GM21526 (cell line): Measurements from ENCODE around the gene TRPC6.
A peak's percentile ranks its signal among the peaks of the same experiment; 100 is the strongest.

ENCODE experiments used
- ATAC-seq: cut with Tn5 transposase; IDR thresholded peaks from one replicate; pipeline ENCODE4 v1.9.1; 2021; ENCODE audit warnings: moderate library complexity; ENCODE audit not compliant: unreplicated experiment, low FRiP score

Gene TRPC6

GRCh38 chr11:101428918-101429317 lies 154.9 kb downstream of the TRPC6 start:
- peak; percentile 84 for ATAC-seq

GRCh38 chr11:101407324-101407723 lies 176.5 kb downstream of the TRPC6 start:
- ATAC-seq, result no peak
